CD4-positive, alpha-beta T cell (primary cell): ENCODE measurements around the gene KAT5. TPM values are rescaled to one million over a fixed set of nuclear protein-coding genes. Genes with fewer than 3 reads are reported as not detected.

Experiments
- ATAC-seq: fragments of 200-7000 bp; cut with Tn5 transposase; one replicate; pipeline ENCODE4 v1.10.0; 2022; ENCODE audit warnings: mild to moderate bottlenecking; ENCODE audit not compliant: poor library complexity
- CTCF ChIA-PET: fragments of 350-600 bp; sonication (Branson Sonifier 250); formaldehyde crosslinking; loops from one replicate; lab custom pipeline; 2021; ENCODE audit warnings: antibody characterized with exemption, inconsistent platforms; lab: Charles Lee
- POLR2A ChIA-PET: fragments of 350-600 bp; sonication (Branson Sonifier 250); formaldehyde crosslinking; loops from one replicate; lab custom pipeline; 2021; ENCODE audit warnings: antibody characterized with exemption, inconsistent platforms; lab: Charles Lee
- DNase-seq, 14 experiments: peaks; one replicate each; pipeline ENCODE4 v3.0.0-alpha.2; 2013 to 2020; ENCODE audit warnings: mixed read lengths in 2 of 14
- H3K27ac ChIP-seq, 2 donors: one replicate each; pipeline versions ENCODE4 v1.5.1 to v1.7.0; 2013; ENCODE audit warnings: low read length in 2 of 2, low read depth in 1 of 2, mild to moderate bottlenecking in 1 of 2
- H3K27me3 ChIP-seq, 2 experiments: 1 replicate in 1 of 2; 2 replicates in 1 of 2; pipeline versions ENCODE4 v1.6.1 to v1.7.0; 2013; ENCODE audit warnings: low read length in 2 of 2, control low read depth in 1 of 2, mild to moderate bottlenecking in 1 of 2, moderate library complexity in 1 of 2; ENCODE audit not compliant: insufficient read depth in 2 of 2, control insufficient read depth in 1 of 2
- H3K36me3 ChIP-seq: one replicate; pipeline ENCODE4 v1.6.1; 2013; ENCODE audit warnings: low read length, control low read depth; ENCODE audit not compliant: insufficient read depth
- H3K4me1 ChIP-seq: one replicate; pipeline ENCODE4 v1.6.1; 2013; ENCODE audit warnings: low read length, control low read depth; ENCODE audit not compliant: insufficient read depth
- H3K4me3 ChIP-seq: one replicate; pipeline ENCODE4 v1.5.1; 2013; ENCODE audit warnings: mild to moderate bottlenecking, low read length, moderate library complexity
- H3K9me3 ChIP-seq, 2 experiments: 1 replicate in 1 of 2; 2 replicates in 1 of 2; pipeline versions ENCODE4 v1.6.1 to v1.7.0; 2013; ENCODE audit warnings: low read length in 2 of 2, mild to moderate bottlenecking in 2 of 2, control low read depth in 1 of 2, moderate library complexity in 1 of 2; ENCODE audit not compliant: control insufficient read depth in 1 of 2, insufficient read depth in 1 of 2
- H3K27ac Mint-ChIP-seq: one replicate; pipeline ENCODE4 v1.8.0; 2020; ENCODE audit warnings: mixed read lengths
- H3K27me3 Mint-ChIP-seq: one replicate; pipeline ENCODE4 v1.8.0; 2021; ENCODE audit warnings: mixed read lengths
- H3K36me3 Mint-ChIP-seq: one replicate; pipeline ENCODE4 v1.8.0; 2021; ENCODE audit warnings: low read depth, mixed read lengths
- H3K4me1 Mint-ChIP-seq: one replicate; pipeline ENCODE4 v1.8.0; 2021; ENCODE audit warnings: low read depth, mixed read lengths
- H3K4me3 Mint-ChIP-seq: one replicate; pipeline ENCODE4 v1.8.0; 2020; ENCODE audit warnings: mild to moderate bottlenecking, mixed read lengths
- H3K9me3 Mint-ChIP-seq: one replicate; pipeline ENCODE4 v1.8.0; 2020; ENCODE audit warnings: mixed read lengths
- intact Hi-C, 2 experiments: fragments of 100-400 bp; cut with DNase I in 1 of 2; cut with micrococcal nuclease in 1 of 2; formaldehyde crosslinking; loops; one replicate each; pipeline versions ENCODE4 v1.15.1 to v1.9.0; 2023 to 2025; cut with DNase I, micrococcal nuclease
- total RNA-seq, 174 experiments: library from RNA in 2 of 174; stranded (reverse) in 2 of 174; gene quantifications; one replicate each; pipeline ENCODE4 v1.2.3 and lab custom pipeline; 2021 to 2026
- TF ChIP-seq, protein P1 (sequence below): fragments of 200-600 bp; IDR thresholded peaks from one replicate; pipeline ENCODE4 v1.8.0; 2022; ENCODE audit warnings: antibody characterized with exemption, mild to moderate bottlenecking

KAT5 gene
- total RNA-seq, 2 experiments from 2014 or later: 90.9 to 99.6 TPM

DNA sequence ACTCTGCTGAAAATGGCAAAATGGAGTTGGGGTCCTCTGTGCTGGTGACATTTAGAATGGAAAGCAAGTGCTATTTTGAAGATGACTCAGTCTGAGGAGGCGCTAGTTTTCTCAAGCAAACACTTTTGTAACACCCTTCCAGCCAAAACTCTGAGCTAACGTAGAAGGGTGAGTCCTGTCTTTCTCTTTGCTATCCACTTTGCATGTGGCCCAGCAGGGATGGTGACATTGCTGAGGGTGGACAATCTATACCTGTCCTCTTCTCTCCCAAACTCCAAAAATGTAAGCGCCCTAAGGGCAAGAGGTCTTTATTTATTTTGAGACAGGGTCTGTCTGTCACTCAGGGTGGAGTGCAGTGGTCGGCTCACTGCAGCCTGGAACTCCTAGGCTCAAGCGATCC, 3.6 kb upstream of the KAT5 start:
- H3K27ac ChIP-seq: no peak overlapping the region
- no peaks in the 10 kb centered on the region for H3K27me3 Mint-ChIP-seq
- peaks cover 10% of the 10 kb centered on the region for H3K36me3 ChIP-seq
- H3K27ac Mint-ChIP-seq: no peak overlapping the region
- DNase-seq (no peak), ATAC-seq (no peak)
- H3K4me1 ChIP-seq: peaks cover 29% of the 10 kb centered on the region
- H3K9me3 ChIP-seq: no peaks in the 10 kb centered on the region
- peaks cover 14% of the 10 kb centered on the region for H3K4me1 Mint-ChIP-seq
- H3K36me3 Mint-ChIP-seq: peaks cover 14% of the 10 kb centered on the region
- no peaks in the 10 kb centered on the region for H3K27me3 ChIP-seq
- TF ChIP-seq, protein P1, sequence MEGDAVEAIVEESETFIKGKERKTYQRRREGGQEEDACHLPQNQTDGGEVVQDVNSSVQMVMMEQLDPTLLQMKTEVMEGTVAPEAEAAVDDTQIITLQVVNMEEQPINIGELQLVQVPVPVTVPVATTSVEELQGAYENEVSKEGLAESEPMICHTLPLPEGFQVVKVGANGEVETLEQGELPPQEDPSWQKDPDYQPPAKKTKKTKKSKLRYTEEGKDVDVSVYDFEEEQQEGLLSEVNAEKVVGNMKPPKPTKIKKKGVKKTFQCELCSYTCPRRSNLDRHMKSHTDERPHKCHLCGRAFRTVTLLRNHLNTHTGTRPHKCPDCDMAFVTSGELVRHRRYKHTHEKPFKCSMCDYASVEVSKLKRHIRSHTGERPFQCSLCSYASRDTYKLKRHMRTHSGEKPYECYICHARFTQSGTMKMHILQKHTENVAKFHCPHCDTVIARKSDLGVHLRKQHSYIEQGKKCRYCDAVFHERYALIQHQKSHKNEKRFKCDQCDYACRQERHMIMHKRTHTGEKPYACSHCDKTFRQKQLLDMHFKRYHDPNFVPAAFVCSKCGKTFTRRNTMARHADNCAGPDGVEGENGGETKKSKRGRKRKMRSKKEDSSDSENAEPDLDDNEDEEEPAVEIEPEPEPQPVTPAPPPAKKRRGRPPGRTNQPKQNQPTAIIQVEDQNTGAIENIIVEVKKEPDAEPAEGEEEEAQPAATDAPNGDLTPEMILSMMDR: no peak
- POLR2A ChIA-PET: no interaction called here
- intact Hi-C loops: loop anchor here in 1 of 2 experiments (5.0 kb wide), 1 partner anchor 81 kb away; no protein-coding TSS in a partner anchor
- H3K4me3 ChIP-seq: no peak overlapping the region
- no peak overlapping the region for H3K4me3 Mint-ChIP-seq
- CTCF ChIA-PET: no interaction called here
- H3K9me3 Mint-ChIP-seq: no peaks in the 10 kb centered on the region

DNA sequence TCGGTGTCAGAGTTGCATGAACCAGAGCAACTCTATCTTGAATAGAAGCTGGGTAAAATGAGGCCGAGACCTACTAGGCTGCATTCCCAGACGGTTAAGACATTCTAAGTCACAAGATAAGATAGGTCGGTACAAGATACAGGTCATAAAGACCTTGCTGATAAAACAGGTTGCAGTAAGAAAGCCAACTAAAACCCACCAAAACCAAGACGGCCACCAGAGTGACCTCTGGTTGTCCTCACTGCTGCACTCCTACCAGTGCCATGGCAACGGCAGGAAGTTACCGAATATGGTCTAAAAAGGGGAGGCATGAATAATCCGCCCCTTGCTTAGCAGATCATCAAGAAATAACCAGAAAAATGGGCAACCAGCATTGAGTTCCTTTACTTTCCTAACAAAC, 2.4 kb upstream of the KAT5 start:
- DNase-seq (no peak), ATAC-seq (no peak)
- Mint-ChIP-seq H3K4me1 (peaks cover 17% of the 10 kb centered on the region), H3K4me3 (no peak overlapping the region), H3K27me3 (no peaks in the 10 kb centered on the region), H3K9me3 (no peaks in the 10 kb centered on the region), H3K36me3 (peaks cover 25% of the 10 kb centered on the region), H3K27ac (no peak overlapping the region)
- no peak overlapping the region for H3K27ac ChIP-seq
- ChIA-PET CTCF (no interaction called here), POLR2A (no interaction called here)
- peaks cover 35% of the 10 kb centered on the region for H3K4me1 ChIP-seq
- no peak overlapping the region for H3K4me3 ChIP-seq
- TF ChIP-seq, protein P1: no peak
- H3K36me3 ChIP-seq: peaks cover 22% of the 10 kb centered on the region
- intact Hi-C loops: loop anchor here (2.0 to 10.0 kb wide), 9 partner anchors 47 to 555 kb away; partner anchors contain the start of genes FIBP (in 1 of the 2), GAL3ST3 (in 1 of the 2), PCNX3 (in 1 of the 2) and RAB1B (in 1 of the 2)
- no peaks in the 10 kb centered on the region for H3K27me3 ChIP-seq
- H3K9me3 ChIP-seq: no peaks in the 10 kb centered on the region

DNA sequence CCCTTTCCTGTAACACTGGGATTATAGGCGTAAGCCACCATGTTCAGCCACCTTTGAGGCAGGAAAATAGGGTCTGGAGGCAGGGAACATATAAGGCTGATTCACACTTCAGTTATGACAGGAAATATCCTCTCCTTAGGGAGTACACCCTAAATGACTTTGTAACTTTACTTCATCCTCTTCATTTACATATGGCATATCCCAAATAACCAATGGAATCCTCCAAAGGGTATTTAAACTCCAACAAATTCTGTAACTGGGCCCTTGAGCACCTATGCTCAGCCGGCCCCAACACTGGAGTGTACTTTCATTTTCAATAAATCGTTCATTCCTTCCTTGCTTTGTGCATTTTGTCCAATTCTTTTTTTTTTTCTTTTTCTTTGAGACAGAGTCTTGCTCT, 1.6 kb upstream of the KAT5 start:
- ChIA-PET CTCF (interaction anchor here (2.3 to 2.6 kb wide), 3 partner anchors 10 to 108 kb away, joined by 10 to 33 read pairs (median 29); partner anchors contain the start of gene RNASEH2C), POLR2A (interaction anchor here (2.3 to 2.7 kb wide), 4 partner anchors 12 to 180 kb away, joined by 7 to 54 read pairs (median 22); partner anchors contain the start of genes AP5B1, CCDC85B, FIBP and RNASEH2C)
- peaks cover 33% of the 10 kb centered on the region for H3K36me3 Mint-ChIP-seq
- Histone ChIP-seq H3K9me3 (no peaks in the 10 kb centered on the region), H3K36me3 (peaks cover 30% of the 10 kb centered on the region), H3K27ac (no peak overlapping the region), H3K4me3 (no peak overlapping the region), H3K27me3 (no peaks in the 10 kb centered on the region), H3K4me1 (peaks cover 35% of the 10 kb centered on the region)
- H3K27me3 Mint-ChIP-seq: no peaks in the 10 kb centered on the region
- ATAC-seq (no peak), DNase-seq (no peak)
- H3K27ac Mint-ChIP-seq: no peak overlapping the region
- peaks cover 23% of the 10 kb centered on the region for H3K4me1 Mint-ChIP-seq
- no peaks in the 10 kb centered on the region for H3K9me3 Mint-ChIP-seq
- H3K4me3 Mint-ChIP-seq: peak overlapping the region; percentile 38
- intact Hi-C loops: loop anchor here (2.0 to 10.0 kb wide), 8 partner anchors 48 to 554 kb away; partner anchors contain the start of genes FIBP (in 1 of the 2), GAL3ST3 (in 1 of the 2), PCNX3 (in 1 of the 2) and RAB1B (in 1 of the 2)
- TF ChIP-seq, protein P1: no peak
